K562 (cell line): ENCODE results near the gene EMC8. TPM values are rescaled to one million over a fixed set of nuclear protein-coding genes. Genes with fewer than 3 reads are reported as not detected.

ENCODE experiments used
- ATAC-seq: fragments of 200-7000 bp; cut with Tn5 transposase; 3 replicates; pipeline ENCODE4 v1.9.1; 2020; ENCODE audit warnings: moderate library complexity
- BruUV-seq: library from RNA; stranded (reverse); fragments of 400-500 nt; replicated peaks from 2 replicates; lab custom pipeline; 2021; lab: Mats Ljungman, UMichigan
- CTCF ChIA-PET: fragments of 300-600 bp; formaldehyde crosslinking; extraction: SDS; loops from one replicate; lab custom pipeline; 2021; ENCODE audit warnings: low intra/inter-chr PET ratio; lab: Yijun Ruan, JAX
- POLR2A ChIA-PET: fragments of 300-600, 350-650 bp; sonication (Branson Sonifier 250); formaldehyde crosslinking; extraction: SDS; loops from one replicate; lab custom pipeline; 2021; ENCODE audit warnings: antibody characterized with exemption, inconsistent platforms; lab: Yijun Ruan, JAX
- DNase-seq, 4 experiments: peaks; one replicate each; pipeline versions ENCODE4 v3.0.0 to v3.0.0-alpha.2; 2011 to 2018; ENCODE audit warnings: low spot score in 3 of 4, mixed read lengths in 3 of 4; ENCODE audit errors: extremely low read depth in 1 of 4
- FAIRE-seq: peaks from 2 replicates; lab custom pipeline; 2011; peaks lifted over from hg19 to GRCh38; lab: Jason Lieb, UNC
- H2AFZ ChIP-seq: 2 replicates; pipeline ENCODE4 v1.6.0; 2011; ENCODE audit warnings: low read depth, low read length, control low read depth, inconsistent platforms
- H3K27ac ChIP-seq: fragments of 200-600 bp; 3 replicates; pipeline ENCODE4 v1.8.0; 2011; ENCODE audit warnings: low read depth, mild to moderate bottlenecking, control low read depth, inconsistent platforms, low read length, moderate library complexity, mixed read lengths; ENCODE audit errors: extremely low read depth
- H3K27me3 ChIP-seq, 2 experiments: fragments of 300-600 bp in 1 of 2; 2 replicates in 1 of 2; 3 replicates in 1 of 2; pipeline versions ENCODE4 v1.6.0 to v1.8.0; 2011; ENCODE audit warnings: inconsistent platforms in 2 of 2, low read length in 2 of 2, mild to moderate bottlenecking in 1 of 2, mixed read lengths in 1 of 2, moderate library complexity in 1 of 2; ENCODE audit not compliant: control insufficient read depth in 2 of 2, insufficient read depth in 2 of 2
- H3K36me3 ChIP-seq: fragments of 300-600 bp; 3 replicates; pipeline ENCODE4 v1.8.0; 2011; ENCODE audit warnings: mild to moderate bottlenecking, low read length, inconsistent platforms; ENCODE audit not compliant: control insufficient read depth, insufficient read depth
- H3K4me1 ChIP-seq, 2 experiments: fragments of 200-600 bp in 1 of 2; replicated peaks in 1 of 2; 2 replicates in 1 of 2; 3 replicates in 1 of 2; pipeline versions ENCODE4 v1.5.1 to v1.8.0; 2011; ENCODE audit warnings: inconsistent platforms in 2 of 2, low read length in 2 of 2, mild to moderate bottlenecking in 1 of 2, mixed read lengths in 1 of 2, moderate library complexity in 1 of 2; ENCODE audit not compliant: control insufficient read depth in 2 of 2, insufficient read depth in 2 of 2
- H3K4me2 ChIP-seq: 2 replicates; pipeline ENCODE4 v1.6.1; 2011; ENCODE audit warnings: low read length, control low read depth, inconsistent platforms, mixed read lengths; ENCODE audit not compliant: insufficient read depth
- H3K4me3 ChIP-seq: fragments of 200-600 bp; sonication (generic), shearing (Covaris generic); 2 replicates; pipeline ENCODE4 v1.5.1; 2016; ENCODE audit warnings: control low read depth, inconsistent platforms
- H3K79me2 ChIP-seq: fragments of 200-600 bp; 3 replicates; pipeline ENCODE4 v1.8.0; 2011; ENCODE audit warnings: low read length, inconsistent platforms; ENCODE audit not compliant: control insufficient read depth, insufficient read depth
- H3K9ac ChIP-seq, 2 experiments: 2 replicates each; pipeline versions ENCODE4 v1.6.0 to v1.6.1; 2011; ENCODE audit warnings: low read depth in 2 of 2, low read length in 2 of 2, control low read depth in 1 of 2, inconsistent platforms in 1 of 2, mild to moderate bottlenecking in 1 of 2, mixed read lengths in 1 of 2; ENCODE audit not compliant: insufficient read depth in 1 of 2
- H3K9me1 ChIP-seq: one replicate; pipeline ENCODE4 v1.6.0; 2011; ENCODE audit warnings: inconsistent platforms, mild to moderate bottlenecking, low read length, moderate library complexity; ENCODE audit not compliant: control insufficient read depth, insufficient read depth
- H3K9me3 ChIP-seq: replicated peaks from 2 replicates; pipeline ENCODE4 v1.5.1; 2011; ENCODE audit warnings: low read depth, low read length, inconsistent platforms; ENCODE audit not compliant: control insufficient read depth, insufficient read depth
- H4K20me1 ChIP-seq: replicated peaks from 2 replicates; pipeline ENCODE4 v1.6.1; 2011; ENCODE audit warnings: low read length, inconsistent platforms, mixed read lengths; ENCODE audit not compliant: control insufficient read depth, insufficient read depth
- GABPB1 ChIP-seq: sonication (generic); formaldehyde crosslinking; IDR thresholded peaks from 2 replicates; pipeline ENCODE4 v1.8.0; 2022; ENCODE audit warnings: mild to moderate bottlenecking, missing genetic modification reagents
- GTF2E2 ChIP-seq: fragments of 200-800 bp; sonication (Bioruptor generic); IDR thresholded peaks from 2 replicates; pipeline ENCODE4 v1.6.1; 2016; ENCODE audit warnings: missing genetic modification characterization, missing compliant biosample characterization
- HLTF ChIP-seq: fragments of 450-650 bp; IDR thresholded peaks from 2 replicates; pipeline ENCODE4 v1.6.1; 2016
- HMG20B ChIP-seq: fragments of 250-450 bp; sonication (Bioruptor Pico); IDR thresholded peaks from 2 replicates; pipeline ENCODE4 v1.5.0; 2021; ENCODE audit warnings: mild to moderate bottlenecking
- HNRNPH1 ChIP-seq: fragments of 200-400 bp; formaldehyde crosslinking; optimal IDR thresholded peaks from 2 replicates; pipeline ENCODE3; 2017; ENCODE audit warnings: low read depth, mild to moderate bottlenecking, low read length, moderate library complexity
- KDM5B ChIP-seq: fragments of 200-600 bp; sonication (generic); IDR thresholded peaks from 2 replicates; pipeline ENCODE4 v1.6.1; 2012; ENCODE audit warnings: low read depth, mild to moderate bottlenecking, moderate library complexity, low read length, control low read depth, inconsistent platforms; ENCODE audit not compliant: insufficient replicate concordance
- MEIS2 ChIP-seq: fragments of 450-650 bp; IDR thresholded peaks from 2 replicates; pipeline ENCODE4 v1.6.1; 2014; ENCODE audit warnings: mild to moderate bottlenecking; ENCODE audit not compliant: partially characterized antibody
- NFYB ChIP-seq: IDR thresholded peaks from 2 replicates; pipeline ENCODE4 v1.6.1; 2011; ENCODE audit warnings: mild to moderate bottlenecking, moderate library complexity; ENCODE audit not compliant: insufficient read length; ENCODE audit errors: extremely low read depth
- NRF1 ChIP-seq, 2 experiments: fragments of 450-650 bp; IDR thresholded peaks in 1 of 2; conservative IDR thresholded peaks in 1 of 2; 2 replicates each; pipeline ENCODE4 v1.6.1; 2014; ENCODE audit warnings: mild to moderate bottlenecking in 2 of 2
- RBM25 ChIP-seq: fragments of 200-400 bp; formaldehyde crosslinking; IDR thresholded peaks from 2 replicates; pipeline ENCODE4 v1.6.1; 2018; ENCODE audit warnings: low read length, low read depth, moderate library complexity; ENCODE audit not compliant: severe bottlenecking
- RFX1 ChIP-seq: fragments of 450-650 bp; IDR thresholded peaks from 2 replicates; pipeline ENCODE4 v1.6.1; 2016; ENCODE audit warnings: mild to moderate bottlenecking, moderate library complexity
- SP2 ChIP-seq: IDR thresholded peaks from 2 replicates; pipeline ENCODE4 v1.6.1; 2011; ENCODE audit warnings: mild to moderate bottlenecking, low read depth, low read length, moderate library complexity; ENCODE audit not compliant: poor library complexity, severe bottlenecking; ENCODE audit errors: extremely low read depth
- ZNF395 ChIP-seq: fragments of 200-800 bp; sonication (Bioruptor generic); IDR thresholded peaks from 2 replicates; pipeline ENCODE4 v1.6.1; 2017; ENCODE audit warnings: missing genetic modification characterization, missing compliant biosample characterization
- ZNF589 ChIP-seq: fragments of 200-800 bp; sonication (Bioruptor generic); IDR thresholded peaks from 2 replicates; pipeline ENCODE4 v1.6.1; 2016; ENCODE audit warnings: low read depth, missing genetic modification characterization, missing compliant biosample characterization
- WGBS: fragments of 100-300 bp; shearing (Covaris generic); methylation state at CpG from one replicate; pipeline ENCODE4 v1.1.6; 2016; ENCODE audit warnings: low coverage, mixed read lengths; ENCODE audit not compliant: insufficient coverage; ENCODE audit errors: missing lambda C conversion rate; 5-methylcytosine and 5-hydroxymethylcytosine counted together
- in situ Hi-C: fragments of 300-500 bp; cut with MboI; formaldehyde crosslinking; loops from 4 replicates; pipeline ENCODE4 v1.15.0; 2018; ENCODE audit warnings: inconsistent platforms, mixed read lengths
- intact Hi-C: fragments of 100-400 bp; cut with micrococcal nuclease; formaldehyde crosslinking; loops from 2 replicates; pipeline ENCODE4 v1.14.2; 2022
- polyA plus RNA-seq, 8 experiments: library from polyadenylated mRNA; depleted of rRNA in 4 of 8; stranded (reverse) in 5 of 8; unstranded in 3 of 8; fragments of >200 nt; fragmentation: Nextera tagmentation in 2 of 8; fragmentation: Illumina TruSeq in 1 of 8; extraction: Ambion mirVana in 2 of 8; extraction: Trizol in 1 of 8; gene quantifications; 2 replicates each; pipeline versions ENCODE4 v1.2.1 to v1.2.3, GENCODE V29; 2011 to 2014; ENCODE audit warnings: inconsistent platforms in 1 of 8, missing spikeins in 1 of 8
- total RNA-seq, 7 experiments: library from RNA; depleted of rRNA in 6 of 7; stranded (reverse); fragments of >200 nt in 6 of 7; fragmentation: Illumina TruSeq in 2 of 7; extraction: Trizol in 2 of 7; gene quantifications; 2 replicates each; pipeline versions ENCODE4 v1.2.1 to v1.2.3, GENCODE V29; 2011 to 2021; ENCODE audit warnings: low replicate concordance in 1 of 7
- TF ChIP-seq, protein P1 (sequence below), 2 experiments: IDR thresholded peaks in 1 of 2; conservative IDR thresholded peaks in 1 of 2; 2 replicates each; pipeline ENCODE4 v1.6.1; 2016; ENCODE audit warnings: low read depth in 2 of 2, mild to moderate bottlenecking in 1 of 2, missing compliant biosample characterization in 1 of 2, missing genetic modification characterization in 1 of 2, moderate library complexity in 1 of 2
- TF ChIP-seq, protein P2 (sequence below): fragments of 450-650 bp; IDR thresholded peaks from 2 replicates; pipeline ENCODE4 v1.6.1; 2016

Gene EMC8
- total and polyA plus RNA-seq, 9 of the 15 experiments (the other 6 are each of a cell fraction or from before 2014, with no cell fraction given) = 11.4 to 81.8 (median 48.6) TPM

DNA sequence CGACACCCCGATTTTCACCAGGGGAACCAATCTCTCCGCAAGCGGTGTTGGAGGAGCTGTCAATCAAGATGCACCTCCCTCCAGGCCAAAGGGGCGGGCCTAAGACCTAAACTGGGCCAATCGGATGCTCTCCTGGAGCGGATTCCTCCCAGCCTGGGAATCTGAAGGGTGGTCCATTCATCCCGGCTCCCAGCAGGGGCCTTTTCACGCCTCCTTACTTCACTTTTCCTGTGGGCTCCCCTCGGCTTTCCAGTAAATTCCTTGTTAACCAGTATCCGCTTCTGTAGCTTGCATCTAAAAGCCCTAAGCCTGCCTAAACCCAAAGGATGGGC lies 65.5 kb downstream of the EMC8 start:
- Histone ChIP-seq H4K20me1 (peaks cover 7% of the 10 kb centered on the region), H3K4me1 (peaks cover 2 to 19% of the 10 kb centered on the region in 2 experiments; a peak in 4 of 5 replicates), H3K27ac (no peak overlapping the region), H3K79me2 (no peaks in the 10 kb centered on the region), H3K27me3 (peaks cover 11 to 48% of the 10 kb centered on the region in 2 experiments; a peak in 4 of 5 replicates), H3K4me2 (peak overlapping the region; percentile 48), H3K36me3 (no peaks in the 10 kb centered on the region), H3K9me3 (no peaks in the 10 kb centered on the region), H3K4me3 (no peak overlapping the region), H3K9me1 (peaks cover 2% of the 10 kb centered on the region), H2AFZ (no peak overlapping the region), H3K9ac (no peak overlapping the region)
- WGBS = 14% methylated on average over 10 of the region's 11 CpGs
- DNase-seq (peak; percentile 57 to 96 (median 92)), FAIRE-seq (peak; percentile 91), ATAC-seq (peak; percentile 90)
- intact Hi-C loops = no loop called here
- BruUV-seq = no TSS peak
- CTCF ChIA-PET = no interaction called here
- in situ Hi-C loops = no loop called here
- POLR2A ChIA-PET = interaction anchor here (0.6 to 0.9 kb wide), 4 partner anchors 8 to 923 kb away, joined by 3 to 4 read pairs (median 4); no protein-coding TSS in a partner anchor
- peak; percentile 23 for TF ChIP-seq SP2
- 0 out of 4 replicates have a peak, but pooled peaks of 1 of the 2 experiments have one; percentile 17 for TF ChIP-seq NRF1 (conservative IDR thresholded peaks at IDR 0.05 in 1 of 2, IDR thresholded peaks at IDR 0.05 in 1 of 2)
- TF ChIP-seq, protein P1, sequence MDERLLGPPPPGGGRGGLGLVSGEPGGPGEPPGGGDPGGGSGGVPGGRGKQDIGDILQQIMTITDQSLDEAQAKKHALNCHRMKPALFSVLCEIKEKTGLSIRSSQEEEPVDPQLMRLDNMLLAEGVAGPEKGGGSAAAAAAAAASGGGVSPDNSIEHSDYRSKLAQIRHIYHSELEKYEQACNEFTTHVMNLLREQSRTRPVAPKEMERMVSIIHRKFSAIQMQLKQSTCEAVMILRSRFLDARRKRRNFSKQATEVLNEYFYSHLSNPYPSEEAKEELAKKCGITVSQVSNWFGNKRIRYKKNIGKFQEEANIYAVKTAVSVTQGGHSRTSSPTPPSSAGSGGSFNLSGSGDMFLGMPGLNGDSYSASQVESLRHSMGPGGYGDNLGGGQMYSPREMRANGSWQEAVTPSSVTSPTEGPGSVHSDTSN (CRISPR knock-in tag; IDR thresholded peaks at IDR 0.05; ENCODE audit: low read depth) = peak; percentile 81
- TF ChIP-seq, protein P1 (tag; conservative IDR thresholded peaks at IDR 0.05; ENCODE audit: low read depth) = peak; percentile 93
- 0 out of 2 replicates have a peak, but pooled peaks have one; percentile 34 for TF ChIP-seq GABPB1
- peak; percentile 15 for TF ChIP-seq RBM25
- TF ChIP-seq HLTF = no peak
- peak; percentile 69 for TF ChIP-seq MEIS2
- TF ChIP-seq GTF2E2 = no peak
- TF ChIP-seq HNRNPH1 = no peak
- TF ChIP-seq NFYB = peak; percentile 57
- TF ChIP-seq ZNF395 = no peak
- no peak for TF ChIP-seq HMG20B (CRISPR knock-in tag)
- TF ChIP-seq, protein P2, sequence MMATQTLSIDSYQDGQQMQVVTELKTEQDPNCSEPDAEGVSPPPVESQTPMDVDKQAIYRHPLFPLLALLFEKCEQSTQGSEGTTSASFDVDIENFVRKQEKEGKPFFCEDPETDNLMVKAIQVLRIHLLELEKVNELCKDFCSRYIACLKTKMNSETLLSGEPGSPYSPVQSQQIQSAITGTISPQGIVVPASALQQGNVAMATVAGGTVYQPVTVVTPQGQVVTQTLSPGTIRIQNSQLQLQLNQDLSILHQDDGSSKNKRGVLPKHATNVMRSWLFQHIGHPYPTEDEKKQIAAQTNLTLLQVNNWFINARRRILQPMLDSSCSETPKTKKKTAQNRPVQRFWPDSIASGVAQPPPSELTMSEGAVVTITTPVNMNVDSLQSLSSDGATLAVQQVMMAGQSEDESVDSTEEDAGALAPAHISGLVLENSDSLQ = peak; percentile 99
- peak; percentile 45 for TF ChIP-seq KDM5B
- TF ChIP-seq ZNF589 = no peak
- TF ChIP-seq RFX1 = no peak
